ENCODE data around the gene NBPF19.
"Not testable (repeated sequence)": the region's sequence is repeated elsewhere in the genome, so short reads cannot be mapped to it uniquely, and the experiment has no call there.

The NBPF19 gene

GRCh38 chr1:149474745-149475144 is at the start of gene NBPF19:
Gene NBPF19 (plus strand): TSS chr1:149475045. CDS start chr1:149475933, 888 bp downstream.
- FAIRE-seq, result not testable (repeated sequence)

- not testable (repeated sequence) for FAIRE-seq
These were observed 46.5 kb upstream of the NBPF19 start for GRCh38 chr1:149428317-149428716.

- not testable (repeated sequence) for FAIRE-seq
These were observed 29.4 kb upstream of the NBPF19 start for GRCh38 chr1:149445451-149445850.

GRCh38 chr1:149452196-149452595 is 22.6 kb upstream of the NBPF19 start:
- not testable (repeated sequence) for FAIRE-seq

GRCh38 chr1:149452652-149453051 is 22.2 kb upstream of the NBPF19 start:
- not testable (repeated sequence) for FAIRE-seq

GRCh38 chr1:149558350-149558825 is 83.5 kb downstream of the NBPF19 start:
- not testable (repeated sequence) for FAIRE-seq

DNA sequence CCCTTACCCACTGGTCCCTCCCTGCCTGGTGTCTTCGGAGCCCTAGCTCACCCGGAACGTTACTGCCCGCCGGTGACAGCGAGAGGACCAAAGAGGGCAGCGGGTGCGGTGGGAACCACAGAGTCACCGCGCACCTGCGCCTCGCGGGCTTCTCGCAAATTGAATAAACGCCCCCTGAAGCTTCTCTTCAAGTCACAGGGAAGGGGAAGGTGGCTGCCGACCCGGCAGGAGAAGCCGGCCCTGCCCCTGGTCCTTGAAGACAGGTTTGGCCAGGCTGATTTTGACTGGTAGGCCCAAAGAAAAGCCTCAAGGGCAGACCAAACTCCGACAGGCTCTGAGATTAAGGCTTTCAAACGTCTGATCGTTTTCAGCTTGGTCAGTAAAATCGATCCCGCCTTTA is 87.0 kb downstream of the NBPF19 start:
- not testable (repeated sequence) for FAIRE-seq

- not testable (repeated sequence) for FAIRE-seq
These were observed 90.6 kb downstream of the NBPF19 start for GRCh38 chr1:149565485-149565884.

DNA sequence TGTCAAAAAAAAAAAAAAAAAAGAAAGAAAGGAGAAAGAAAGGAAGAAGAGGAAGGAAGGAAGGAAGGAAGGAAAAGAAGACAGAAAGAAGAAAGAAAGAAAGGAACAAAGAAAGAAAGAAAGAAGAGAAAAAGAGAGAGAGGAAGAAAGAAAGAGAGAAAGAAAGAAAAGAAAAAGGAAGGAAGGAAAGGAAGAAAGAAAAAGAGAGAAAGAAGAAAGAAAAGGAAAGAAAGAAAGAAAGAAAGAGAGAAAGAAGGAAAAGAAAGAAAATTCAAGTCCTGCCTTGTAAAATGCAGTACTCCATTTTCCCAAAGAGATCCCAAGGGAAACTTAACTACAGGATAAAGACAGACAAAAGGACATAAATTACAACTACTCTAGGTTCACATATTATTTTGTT is 97.9 kb downstream of the NBPF19 start:
- FAIRE-seq, result not testable (repeated sequence)

GRCh38 chr1:149585592-149585991 is 110.7 kb downstream of the NBPF19 start:
- not testable (repeated sequence) for FAIRE-seq

All from TTC549 (cell line).